Measurements from ENCODE around the gene KLHDC3.
A peak's percentile ranks its signal among the peaks of the same experiment; 100 is the strongest.
"Not testable (repeated sequence)": the region's sequence is repeated elsewhere in the genome, so short reads cannot be mapped to it uniquely, and the experiment has no call there.

KLHDC3 gene

DNA sequence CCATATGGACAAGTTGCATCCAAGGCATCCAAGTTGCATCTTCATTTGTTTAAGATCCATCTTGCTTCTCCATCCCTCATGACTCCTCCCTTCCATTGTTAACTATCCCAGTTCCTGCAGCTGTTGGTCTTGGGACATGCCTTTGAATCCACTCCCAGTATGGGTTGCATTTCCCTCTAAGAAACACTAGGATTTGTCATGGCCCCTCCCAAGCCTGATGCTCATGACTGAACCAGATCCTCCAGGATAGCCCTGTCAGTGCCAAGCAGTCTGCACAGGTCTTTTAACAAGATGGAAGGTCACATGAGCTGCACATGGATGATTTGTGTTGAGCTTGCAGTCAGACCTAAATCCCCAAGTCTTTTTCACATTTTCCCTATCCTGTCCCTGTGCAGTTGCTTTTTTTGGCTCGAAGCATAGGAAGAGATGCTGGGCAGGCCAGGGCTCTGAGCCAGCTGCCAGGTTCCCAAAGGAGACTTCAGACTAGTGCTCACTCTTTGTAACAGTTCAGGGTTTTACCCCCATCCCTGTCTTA is 25.5 kb upstream of the KLHDC3 start:
- no peak for DNase-seq (ENCODE audit: low read depth in 2 of 2)

DNA sequence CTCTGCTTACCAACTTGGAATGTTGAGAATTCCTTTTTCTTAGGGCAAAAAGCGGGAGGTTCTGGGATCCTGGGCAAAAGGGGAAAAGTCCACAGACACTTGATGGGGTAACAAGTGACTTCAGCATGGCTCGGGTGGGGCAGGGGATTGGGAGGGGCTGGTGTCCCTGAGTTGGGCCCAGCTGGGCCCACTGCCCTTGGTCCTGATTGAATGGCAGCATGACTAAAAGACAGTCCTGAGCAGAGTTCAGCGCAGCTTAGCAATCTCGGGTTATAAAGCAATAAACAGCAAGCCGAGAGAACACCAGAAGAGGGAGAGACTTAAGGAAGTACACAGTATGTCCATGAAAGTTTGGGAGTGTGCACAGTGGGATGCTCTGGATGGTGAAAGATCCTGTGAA is 24.1 kb upstream of the KLHDC3 start:
- no peak for DNase-seq (ENCODE audit: low read depth in 2 of 2)

DNA sequence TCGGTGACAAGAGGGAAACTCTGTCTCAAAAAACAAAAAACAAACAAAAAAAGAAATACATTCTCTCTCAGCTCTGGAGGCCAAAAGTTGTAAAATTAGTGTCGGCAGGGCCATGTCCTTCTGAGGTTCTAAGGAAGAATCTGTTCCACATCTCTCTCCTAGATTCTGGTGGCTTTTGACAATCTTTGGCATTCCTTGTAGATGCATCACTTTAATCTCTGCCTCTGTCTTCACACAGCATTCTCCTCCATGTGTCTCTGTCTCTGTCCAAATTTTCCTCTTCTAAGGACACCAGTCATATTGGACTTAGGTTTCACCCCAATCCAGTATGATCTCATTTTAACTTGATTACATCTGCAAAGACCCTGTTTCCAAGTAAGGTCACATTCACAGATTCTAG is 20.6 kb upstream of the KLHDC3 start:
- DNase-seq (ENCODE audit: low read depth in 2 of 2): no peak

DNA sequence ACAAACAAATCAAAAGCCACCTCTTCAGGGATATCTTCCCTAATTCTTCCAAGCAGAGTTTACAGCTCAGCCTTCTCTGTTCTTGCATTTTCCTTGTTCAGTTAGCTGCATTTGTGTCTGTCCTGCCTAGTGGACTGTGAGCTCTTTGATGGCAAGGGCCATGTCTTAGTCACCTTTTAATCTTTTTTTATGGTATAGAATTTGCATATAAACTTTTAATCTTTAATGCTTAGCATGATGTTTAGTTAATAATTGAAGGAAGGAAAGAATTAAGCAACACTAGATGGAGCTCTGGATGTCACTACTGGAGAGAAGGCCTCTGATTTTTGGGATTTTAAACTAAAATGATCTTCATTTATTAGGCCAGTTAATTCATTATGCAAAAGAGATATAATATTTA is 17.5 kb upstream of the KLHDC3 start:
- DNase-seq (ENCODE audit: low read depth in 2 of 2): no peak

DNA sequence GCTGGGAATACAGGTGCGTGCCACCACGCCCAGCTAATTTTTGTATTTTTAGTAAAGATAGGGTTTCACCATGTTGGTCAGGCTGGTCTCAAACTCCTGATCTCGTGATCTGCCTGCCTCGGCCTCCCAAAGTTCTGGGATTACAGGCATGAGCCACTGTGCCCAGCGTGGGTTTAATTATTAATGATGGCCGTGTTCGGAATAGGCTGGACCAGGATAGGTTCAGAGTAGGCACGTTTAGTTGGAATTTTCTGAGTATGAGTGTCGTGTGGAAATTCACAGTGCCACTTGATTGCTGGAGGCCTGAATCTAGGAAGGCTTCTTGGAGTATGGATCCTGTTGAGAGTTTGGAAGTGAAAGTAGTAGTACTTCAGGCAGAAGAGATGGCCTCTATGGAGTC is 15.8 kb upstream of the KLHDC3 start:
- DNase-seq (ENCODE audit: low read depth in 2 of 2): not testable (repeated sequence)

DNA sequence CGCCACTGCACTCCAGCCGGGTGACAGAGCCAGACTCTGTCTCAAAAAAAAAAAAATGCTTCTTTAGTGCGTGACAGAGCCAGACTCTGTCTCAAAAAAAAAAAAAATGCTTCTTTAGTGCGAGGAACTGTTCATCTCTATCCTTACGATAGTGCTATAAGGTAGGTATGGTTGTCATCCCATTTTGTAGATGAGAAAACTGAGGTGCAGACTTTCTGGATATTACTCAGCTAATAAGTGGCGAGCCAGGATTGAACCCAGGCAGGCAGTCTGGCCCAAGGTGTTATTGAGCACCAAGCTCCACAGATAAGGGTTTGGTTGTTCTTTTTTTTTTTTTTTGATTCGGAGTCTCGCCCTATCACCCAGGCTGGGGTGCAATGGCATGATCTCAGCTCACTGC is 12.2 kb upstream of the KLHDC3 start:
- DNase-seq (ENCODE audit: low read depth in 2 of 2): no peak

DNA sequence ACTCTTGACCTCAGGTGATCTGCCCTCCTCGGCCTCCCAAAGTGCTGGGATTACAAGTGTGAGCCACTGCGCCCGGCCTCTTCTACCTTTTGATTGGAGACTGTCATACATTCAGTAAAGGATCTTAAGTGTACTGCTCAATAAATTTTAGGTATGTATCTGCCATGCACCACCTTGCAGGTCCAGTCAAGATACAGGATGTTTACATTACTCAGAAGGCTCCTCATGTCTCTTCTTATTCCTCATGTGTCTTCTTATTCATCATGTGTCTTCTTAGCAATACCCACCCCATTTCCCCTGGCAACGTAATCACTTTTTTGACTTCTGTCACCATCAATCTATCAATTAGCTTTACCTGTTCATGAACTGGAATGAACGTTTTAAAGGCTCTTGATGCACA is 8.2 kb upstream of the KLHDC3 start:
- no peak for DNase-seq (ENCODE audit: low read depth in 2 of 2)

DNA sequence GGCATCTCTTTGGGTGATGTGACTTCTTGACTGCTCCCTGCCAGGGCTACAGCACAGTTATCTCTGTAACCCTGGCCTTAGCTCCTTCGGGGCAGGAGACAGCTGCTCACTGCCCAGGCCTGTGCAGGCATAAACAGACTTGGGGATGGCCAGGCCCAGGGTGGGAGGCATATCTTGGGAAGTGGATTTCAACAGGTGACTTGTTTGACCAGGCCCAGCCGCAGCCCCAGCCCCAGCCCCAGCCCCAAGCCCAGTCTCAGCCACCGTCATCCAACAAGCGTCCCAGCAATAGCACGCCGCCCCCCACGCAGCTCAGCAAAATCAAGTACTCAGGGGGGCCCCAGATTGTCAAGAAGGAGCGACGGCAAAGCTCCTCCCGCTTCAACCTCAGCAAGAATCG is 7.8 kb upstream of the KLHDC3 start:
- no peak for DNase-seq (ENCODE audit: low read depth in 2 of 2)

DNA sequence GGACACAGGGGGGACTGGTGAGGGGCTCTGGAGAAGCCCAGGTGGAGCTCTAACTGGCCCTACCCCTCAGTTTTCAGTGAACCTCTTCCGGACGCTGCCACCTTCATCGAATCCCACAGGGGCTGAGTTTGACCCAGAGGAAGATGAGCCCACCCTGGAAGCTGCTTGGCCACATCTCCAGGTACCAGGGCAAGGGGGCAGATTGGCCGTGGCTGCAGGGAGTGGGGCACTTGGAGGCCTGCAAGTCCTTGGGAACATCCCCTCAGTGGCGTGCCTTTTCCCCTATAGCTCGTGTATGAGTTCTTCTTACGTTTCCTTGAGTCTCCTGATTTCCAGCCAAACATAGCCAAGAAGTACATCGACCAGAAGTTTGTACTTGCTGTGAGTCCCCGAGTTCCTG is 6.9 kb upstream of the KLHDC3 start:
- DNase-seq (ENCODE audit: low read depth in 2 of 2): no peak

DNA sequence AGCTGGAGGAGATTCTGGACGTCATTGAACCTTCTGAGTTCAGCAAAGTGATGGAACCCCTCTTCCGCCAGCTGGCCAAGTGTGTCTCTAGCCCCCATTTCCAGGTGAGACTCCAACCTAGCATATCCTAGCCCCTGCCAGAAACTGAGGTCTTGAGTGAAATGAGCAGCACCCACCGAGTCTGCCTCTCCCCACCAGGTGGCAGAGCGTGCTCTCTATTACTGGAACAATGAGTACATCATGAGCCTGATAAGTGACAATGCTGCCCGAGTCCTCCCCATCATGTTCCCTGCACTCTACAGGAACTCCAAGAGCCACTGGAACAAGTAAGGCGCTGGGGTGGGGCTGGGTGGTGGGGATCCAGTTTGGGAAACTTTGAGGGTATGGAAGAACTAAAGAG is 4.9 kb upstream of the KLHDC3 start:
- DNase-seq (ENCODE audit: low read depth in 2 of 2): peak; percentile 25 to 33

DNA sequence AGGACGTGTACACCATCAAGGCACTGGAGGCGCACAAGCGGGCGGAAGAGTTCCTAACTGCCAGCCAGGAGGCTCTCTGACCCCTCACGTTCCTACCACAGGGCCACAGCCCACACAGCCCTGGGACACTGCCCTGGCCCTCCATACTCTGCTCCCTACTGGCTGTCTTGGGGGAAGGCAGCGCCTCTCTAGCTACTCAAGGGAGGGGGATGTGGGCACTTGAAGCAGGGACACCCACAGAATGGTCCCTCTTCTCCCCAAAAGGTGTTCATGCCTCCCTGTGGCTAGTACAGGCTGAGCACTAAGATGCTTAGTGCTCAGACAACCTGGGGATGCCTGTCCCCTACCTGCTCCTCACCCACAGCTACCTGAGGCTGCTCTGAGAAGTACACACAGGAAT is 2.8 kb upstream of the KLHDC3 start:
- DNase-seq (ENCODE audit: low read depth in 2 of 2): no peak

DNA sequence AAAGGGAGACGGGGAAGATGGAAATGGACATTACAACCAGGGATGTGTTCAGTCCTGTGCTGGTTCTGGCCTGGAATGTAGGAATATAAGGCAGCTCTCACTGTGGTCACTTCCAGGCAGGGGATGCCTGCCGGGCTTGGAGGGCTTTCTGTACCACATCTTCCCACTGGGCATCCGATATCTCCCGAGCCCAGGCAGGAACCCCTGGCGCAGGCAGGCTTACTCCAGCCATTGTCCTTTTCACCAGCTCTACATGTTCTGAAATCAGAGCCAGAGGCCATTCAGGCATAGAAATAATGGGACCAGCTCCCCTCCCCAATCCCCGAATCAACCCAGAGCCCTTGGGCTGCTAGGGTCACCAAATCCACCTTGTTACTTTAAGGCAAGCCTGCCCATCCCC is 1.7 kb upstream of the KLHDC3 start:
- no peak for DNase-seq (ENCODE audit: low read depth in 2 of 2)

DNA sequence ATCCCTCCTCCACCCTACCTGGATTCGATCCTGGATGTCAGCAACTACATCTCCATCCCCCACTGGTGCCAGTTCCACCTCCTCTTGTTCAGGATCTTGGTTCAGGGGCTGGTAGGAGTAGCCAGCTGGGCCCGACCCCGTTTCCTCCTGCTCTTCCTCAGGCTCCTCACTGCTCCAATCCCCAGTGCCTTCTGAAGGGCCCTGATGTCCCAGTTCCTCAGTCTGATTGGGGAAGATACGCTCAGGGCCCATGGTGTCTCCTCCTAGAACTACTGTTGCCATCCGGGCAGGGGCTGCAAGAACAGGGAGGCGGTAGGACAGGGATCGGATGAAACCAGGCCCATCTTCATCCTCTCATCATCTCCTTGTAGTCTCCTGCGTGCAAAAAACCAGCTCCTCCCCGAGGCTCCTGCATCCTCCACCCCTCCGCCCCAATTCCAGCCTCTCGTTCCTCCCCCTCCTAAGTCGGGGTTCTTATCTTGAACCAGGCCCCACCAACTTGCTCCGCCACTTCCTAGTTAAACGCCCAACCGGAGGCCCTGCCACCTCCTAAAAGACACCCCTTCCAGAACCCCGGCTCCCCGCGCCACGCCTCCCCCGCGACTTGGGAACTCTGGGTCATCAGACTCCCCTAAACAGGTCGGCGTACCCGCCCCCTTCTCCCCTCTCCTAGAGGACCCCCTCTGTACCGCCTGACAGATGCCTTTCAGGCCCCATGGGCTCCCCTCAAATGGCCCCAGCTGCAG is 779 bp upstream of the KLHDC3 start:
- no peak for DNase-seq (ENCODE audit: low read depth in 2 of 2)

DNA sequence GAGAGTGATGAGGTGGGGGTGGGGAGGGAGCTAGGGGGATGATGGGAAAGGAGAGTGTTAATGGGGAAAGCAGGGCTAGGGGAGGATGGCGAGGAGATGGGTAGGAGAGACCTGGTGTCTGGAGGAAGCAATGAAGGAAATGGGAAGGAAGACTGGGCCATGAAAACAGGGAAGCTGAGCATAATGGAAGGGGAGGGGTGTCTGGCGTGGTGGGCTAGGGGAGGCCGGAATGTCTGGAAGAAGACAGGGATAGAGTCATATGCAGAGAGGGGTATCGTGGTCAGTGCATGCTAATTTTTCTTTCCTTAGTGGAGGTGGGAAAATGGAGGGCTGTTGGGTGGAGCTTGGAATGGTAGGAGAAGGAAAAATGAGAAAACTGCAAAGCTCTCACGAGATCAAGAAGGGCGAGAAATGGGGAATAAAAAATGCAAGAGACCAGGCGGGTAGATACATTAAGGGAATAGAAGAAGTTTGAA is 423 bp downstream of the KLHDC3 start:
- DNase-seq (ENCODE audit: low read depth in 2 of 2): no peak

DNA sequence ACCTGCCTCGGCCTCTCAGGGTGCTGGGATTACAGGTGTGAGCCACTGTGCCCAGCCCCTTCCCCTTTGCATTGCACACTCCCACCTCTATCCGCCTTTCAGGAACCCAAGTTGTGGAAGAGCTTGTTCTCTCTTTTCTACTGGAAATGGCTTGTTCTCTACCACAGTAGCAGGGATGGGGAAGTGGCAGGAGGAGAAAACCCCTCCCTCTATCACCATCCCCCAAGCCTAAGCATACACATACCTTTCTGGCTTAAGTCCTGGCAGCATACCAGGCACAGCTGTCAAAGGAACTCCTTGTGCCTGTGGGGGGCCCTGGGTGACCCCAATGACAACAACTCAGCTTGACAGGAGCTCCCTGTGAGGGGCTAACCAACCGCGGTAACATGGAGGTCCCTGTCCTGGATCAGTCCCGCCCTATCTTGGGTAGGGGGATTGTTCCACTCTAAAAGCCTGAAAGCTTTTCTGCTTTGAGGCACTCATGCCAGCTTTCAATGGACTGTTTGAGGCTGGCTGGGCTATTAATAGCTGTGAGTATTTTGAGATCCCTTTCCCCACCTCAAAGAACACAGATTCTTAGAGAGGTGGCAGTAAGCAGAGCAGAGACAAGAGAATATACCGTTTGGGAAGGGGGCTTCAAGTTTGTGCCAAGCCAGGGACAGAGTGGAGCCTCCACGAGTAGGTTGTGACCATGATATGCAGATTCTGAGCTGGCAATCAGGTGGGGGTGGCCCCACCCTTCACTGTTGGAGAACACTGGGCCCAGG is 2.3 kb downstream of the KLHDC3 start:
- DNase-seq (ENCODE audit: low read depth in 2 of 2): no peak

DNA sequence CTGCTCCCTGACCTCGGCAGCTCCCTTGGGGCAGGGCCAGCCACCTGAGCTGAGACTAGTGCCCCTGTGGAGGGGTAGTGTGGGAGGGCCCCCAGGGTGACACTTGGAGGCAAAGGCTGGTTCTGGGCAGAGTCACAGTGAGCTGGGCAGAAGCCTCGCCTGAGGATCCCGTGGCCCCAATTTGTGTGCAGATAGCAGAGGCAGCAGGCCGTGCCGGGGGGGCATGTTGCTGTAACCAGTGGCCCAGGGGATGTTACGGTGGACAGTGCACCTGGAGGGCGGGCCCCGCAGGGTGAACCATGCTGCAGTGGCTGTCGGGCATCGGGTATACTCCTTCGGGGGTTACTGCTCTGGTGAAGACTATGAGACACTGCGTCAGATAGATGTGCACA is 2.9 kb downstream of the KLHDC3 start:
- no peak for DNase-seq (ENCODE audit: low read depth in 2 of 2)

DNA sequence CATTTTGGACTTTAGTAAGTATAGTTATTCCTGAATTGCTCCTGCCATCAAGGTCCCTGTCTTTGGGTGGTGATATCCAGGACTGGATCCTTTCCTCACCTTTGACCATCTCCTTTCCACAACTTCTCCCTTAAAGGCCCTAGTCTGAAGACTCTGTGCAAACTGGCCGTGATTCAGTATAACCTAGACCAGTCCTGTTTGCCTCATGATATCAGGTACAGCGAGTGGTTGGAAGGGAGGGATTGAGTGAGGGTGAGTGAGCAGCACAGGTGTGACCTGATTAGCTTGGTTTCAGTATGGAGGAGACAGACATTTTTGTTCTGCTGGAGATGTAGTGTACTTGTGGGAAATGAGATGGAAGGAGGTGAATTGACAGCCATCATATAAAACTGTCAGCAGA is 5.1 kb downstream of the KLHDC3 start:
- no peak for DNase-seq (ENCODE audit: low read depth in 2 of 2)

DNA sequence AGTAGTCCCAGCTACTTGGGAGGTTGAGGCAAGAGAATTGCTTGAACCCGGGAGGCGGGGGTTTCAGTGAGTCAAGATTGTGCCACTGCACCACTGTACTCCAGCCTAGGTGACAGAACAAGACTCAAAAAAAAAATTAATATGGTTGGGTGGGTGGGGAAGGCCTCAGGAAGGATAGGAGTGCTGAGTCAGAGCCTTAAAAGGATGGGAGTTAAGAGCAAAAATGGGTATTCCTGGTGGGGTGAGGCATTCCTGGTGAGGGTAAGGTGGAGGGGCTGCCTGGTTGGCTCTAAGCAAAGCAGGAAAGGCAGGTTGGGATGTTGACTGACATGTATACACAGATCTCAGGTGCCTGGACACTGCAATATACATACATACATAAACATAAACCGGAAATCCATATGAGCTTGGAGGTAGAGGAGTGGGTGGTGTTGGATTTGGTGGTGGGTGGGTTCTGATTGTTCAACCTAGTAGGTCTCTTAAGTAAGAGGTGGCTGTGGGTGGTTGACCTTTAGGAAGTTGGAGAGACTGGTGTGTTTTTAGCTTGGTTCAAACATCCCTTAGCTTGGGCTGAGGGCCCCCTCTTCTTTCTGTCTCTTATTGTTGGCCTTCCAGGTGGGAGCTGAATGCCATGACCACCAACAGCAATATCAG is 6.1 kb downstream of the KLHDC3 start:
- DNase-seq (ENCODE audit: low read depth in 2 of 2): no peak

DNA sequence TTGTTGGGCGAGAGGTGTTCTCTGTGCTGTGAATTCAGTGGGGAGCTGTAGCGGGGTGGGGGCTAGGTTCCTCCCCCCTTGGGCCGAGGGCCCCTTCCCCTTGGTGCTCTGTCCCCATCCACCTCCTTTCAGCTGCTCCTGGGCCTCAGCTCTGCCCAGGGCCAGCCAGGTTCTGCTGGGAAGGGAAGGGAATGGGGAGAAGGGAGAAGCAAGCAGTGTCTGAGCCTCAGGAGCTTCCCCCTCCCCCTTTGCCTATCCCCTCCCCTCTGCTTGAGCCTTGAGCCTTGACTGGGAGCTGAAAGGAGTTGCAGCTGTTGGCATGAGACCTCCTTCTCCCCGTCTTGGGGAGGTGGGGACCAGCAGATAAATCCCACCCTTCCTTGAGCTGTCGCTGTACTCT is 6.8 kb downstream of the KLHDC3 start:
- no peak for DNase-seq (ENCODE audit: low read depth in 2 of 2)

DNA sequence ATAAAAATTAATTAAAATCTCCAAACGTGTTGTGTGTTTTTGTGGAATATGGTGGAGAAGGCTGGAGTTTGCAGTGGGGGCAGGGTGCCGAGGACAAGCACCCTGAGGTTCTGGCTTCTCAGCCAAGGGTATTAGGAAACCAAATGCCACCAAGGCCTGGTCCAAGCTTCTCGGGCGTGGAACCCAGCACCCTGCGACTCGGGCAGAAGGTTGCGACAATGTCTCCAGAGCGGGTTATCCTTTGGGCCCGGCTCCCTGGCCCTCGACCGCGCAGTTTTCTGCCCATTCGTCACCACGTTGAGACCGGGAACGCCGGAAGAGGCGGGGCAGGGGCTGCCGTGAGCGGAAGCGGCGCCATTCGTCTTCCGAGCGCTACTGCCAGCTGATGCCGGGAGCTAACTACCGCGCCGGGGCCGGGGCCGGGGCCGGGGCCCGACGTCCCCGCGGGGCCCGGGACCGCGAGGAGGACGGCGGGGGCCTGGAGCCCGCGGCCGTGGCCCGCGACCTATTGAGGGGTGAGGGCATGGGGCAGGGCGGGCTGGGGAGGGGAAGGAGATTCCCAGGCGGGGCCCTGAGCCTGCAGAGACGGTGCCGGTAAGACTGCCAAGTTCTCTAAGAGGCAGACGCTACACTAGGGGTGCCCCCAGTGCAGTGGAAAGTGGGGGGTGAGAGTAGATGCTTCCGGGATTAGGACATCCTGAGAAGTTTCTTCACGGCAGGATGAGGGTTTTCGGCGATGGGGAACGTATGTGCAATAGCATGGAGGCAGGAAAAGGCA is 7.4 kb downstream of the KLHDC3 start, which contains the start of gene RRP36:
Gene RRP36 (plus strand): TSS at position 354 of the 778 bp plus-strand sequence. CDS start 32 bp downstream, at position 386.
- peak; percentile 49 to 70 for DNase-seq (ENCODE audit: low read depth in 2 of 2)

DNA sequence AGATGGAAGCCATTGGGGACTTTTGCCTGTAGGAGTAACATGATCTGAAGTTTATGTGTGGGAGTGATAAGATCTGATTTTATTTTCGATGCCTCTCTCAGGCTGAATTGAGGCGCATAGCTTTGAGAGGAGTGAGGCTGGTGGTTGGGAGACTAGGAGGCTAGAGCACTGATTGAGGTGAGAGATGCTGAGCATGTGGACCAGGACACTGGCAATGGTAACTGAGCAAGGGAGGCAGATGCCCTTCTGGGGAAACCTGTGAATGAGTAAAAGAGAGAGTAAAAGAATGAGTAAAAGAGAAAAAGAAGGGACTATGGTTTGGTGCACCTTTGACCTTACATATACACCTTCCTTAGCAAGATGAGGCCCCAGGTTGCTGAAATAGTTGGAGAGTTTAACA is 10.4 kb downstream of the KLHDC3 start:
- DNase-seq (ENCODE audit: low read depth in 2 of 2): no peak

DNA sequence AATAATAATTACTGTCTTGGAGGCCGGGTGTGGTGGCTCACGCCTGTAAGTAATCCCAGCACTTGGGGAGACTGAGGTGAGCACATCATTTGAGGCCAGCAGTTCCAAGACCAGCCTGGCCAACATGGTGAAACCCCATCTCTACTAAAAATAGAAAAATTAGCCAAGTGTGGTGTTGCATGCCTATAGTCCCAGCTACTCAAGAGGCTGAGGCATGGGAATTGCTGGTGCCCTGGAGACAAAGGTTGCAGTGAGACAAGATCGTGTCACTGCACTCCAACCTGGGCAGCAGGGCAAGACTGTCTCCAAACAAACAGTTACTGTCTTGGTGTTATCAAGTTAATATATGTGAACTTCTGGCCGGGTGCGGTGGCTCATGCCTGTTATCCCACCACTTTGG is 12.3 kb downstream of the KLHDC3 start:
- no peak for DNase-seq (ENCODE audit: low read depth in 2 of 2)
